Measurements from ENCODE around the gene MREG.

DNA sequence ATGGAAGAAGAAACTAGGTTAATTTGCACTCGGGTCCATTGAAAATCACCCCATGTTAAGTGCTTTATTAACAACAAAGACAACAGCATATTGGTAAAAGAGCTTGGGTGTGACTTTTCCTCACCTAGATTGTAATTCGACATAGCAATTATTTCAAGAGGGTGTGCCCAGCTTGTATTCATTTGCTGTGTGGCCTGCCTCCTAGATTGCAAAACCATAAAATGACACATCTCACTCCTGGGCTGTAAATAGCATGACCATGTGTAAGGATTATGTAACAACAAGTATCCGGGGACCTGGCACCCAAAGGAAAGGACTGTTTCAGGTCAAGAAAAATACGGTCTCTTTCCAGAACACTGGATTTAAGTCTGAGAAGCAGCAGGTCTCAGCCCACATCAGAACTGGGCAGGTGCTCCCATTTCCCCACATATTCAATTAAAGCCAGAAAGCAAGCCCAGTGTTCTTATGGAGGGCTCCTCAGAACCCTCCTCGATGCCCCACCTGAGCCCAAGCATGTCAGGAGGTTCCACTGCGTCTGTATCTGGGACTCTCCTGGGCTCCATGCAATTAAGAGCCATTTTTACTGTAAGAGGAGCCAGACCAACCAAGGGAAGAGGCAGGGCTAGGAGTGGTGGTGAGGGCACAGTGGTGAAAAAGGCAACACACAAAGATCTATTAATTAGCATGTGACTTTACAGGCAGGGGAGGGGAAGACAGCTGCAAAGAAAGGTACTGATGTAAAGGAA is 39.2 kb downstream of the MREG start:
- TF ChIP-seq, protein P1, sequence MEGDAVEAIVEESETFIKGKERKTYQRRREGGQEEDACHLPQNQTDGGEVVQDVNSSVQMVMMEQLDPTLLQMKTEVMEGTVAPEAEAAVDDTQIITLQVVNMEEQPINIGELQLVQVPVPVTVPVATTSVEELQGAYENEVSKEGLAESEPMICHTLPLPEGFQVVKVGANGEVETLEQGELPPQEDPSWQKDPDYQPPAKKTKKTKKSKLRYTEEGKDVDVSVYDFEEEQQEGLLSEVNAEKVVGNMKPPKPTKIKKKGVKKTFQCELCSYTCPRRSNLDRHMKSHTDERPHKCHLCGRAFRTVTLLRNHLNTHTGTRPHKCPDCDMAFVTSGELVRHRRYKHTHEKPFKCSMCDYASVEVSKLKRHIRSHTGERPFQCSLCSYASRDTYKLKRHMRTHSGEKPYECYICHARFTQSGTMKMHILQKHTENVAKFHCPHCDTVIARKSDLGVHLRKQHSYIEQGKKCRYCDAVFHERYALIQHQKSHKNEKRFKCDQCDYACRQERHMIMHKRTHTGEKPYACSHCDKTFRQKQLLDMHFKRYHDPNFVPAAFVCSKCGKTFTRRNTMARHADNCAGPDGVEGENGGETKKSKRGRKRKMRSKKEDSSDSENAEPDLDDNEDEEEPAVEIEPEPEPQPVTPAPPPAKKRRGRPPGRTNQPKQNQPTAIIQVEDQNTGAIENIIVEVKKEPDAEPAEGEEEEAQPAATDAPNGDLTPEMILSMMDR (conservative IDR thresholded peaks at IDR 0.05): no peak
- TF ChIP-seq EZH2 (IDR thresholded peaks at IDR 0.05; ENCODE audit: low read depth): no peak

Data from PC-9 (cell line).